Upper lobe of left lung (tissue), 6 donors: ENCODE measurements around the gene TCF25. TPM values are rescaled to one million over a fixed set of nuclear protein-coding genes. Genes with fewer than 3 reads are reported as not detected.
"Not testable (repeated sequence)": the region's sequence is repeated elsewhere in the genome, so short reads cannot be mapped to it uniquely, and the experiment has no call there.

Source experiments
- ATAC-seq, 2 donors: fragments of 200-7000 bp; cut with Tn5 transposase; one replicate each; pipeline ENCODE4 v1.9.1; 2022; ENCODE audit warnings: mild to moderate bottlenecking in 2 of 2, moderate library complexity in 2 of 2; ENCODE audit not compliant: low FRiP score in 2 of 2
- DNase-seq, 2 donors: peaks; one replicate each; pipeline ENCODE4 v3.0.0-alpha.2; 2019 to 2020
- H3K27ac ChIP-seq, 4 donors: fragments of 200-600 bp; sonication (generic); one replicate each; pipeline ENCODE4 v1.5.1; 2016 to 2019
- H3K27me3 ChIP-seq, 4 donors: fragments of 200-600 bp; sonication (generic); one replicate each; pipeline ENCODE4 v1.5.1; 2017 to 2019
- H3K36me3 ChIP-seq, 4 donors: fragments of 200-600 bp; sonication (generic); one replicate each; pipeline ENCODE4 v1.5.1; 2016 to 2019
- H3K4me1 ChIP-seq, 4 donors: fragments of 200-600 bp; sonication (generic); one replicate each; pipeline ENCODE4 v1.5.1; 2018 to 2019
- H3K4me3 ChIP-seq, 4 donors: fragments of 200-600 bp; sonication (generic); one replicate each; pipeline ENCODE4 v1.5.1; 2017 to 2019; ENCODE audit warnings: mild to moderate bottlenecking in 2 of 4, moderate library complexity in 1 of 4
- H3K9me3 ChIP-seq, 4 donors: fragments of 200-600 bp; sonication (generic); one replicate each; pipeline ENCODE4 v1.5.1; 2018 to 2019
- CTCF ChIP-seq, 6 experiments: fragments of 450-650 bp in 4 of 6; fragments of 200-600 bp in 2 of 6; sonication (generic) in 2 of 6; IDR thresholded peaks; one replicate each; pipeline ENCODE4 v1.5.1; 2016 to 2019; ENCODE audit warnings: antibody characterized with exemption in 6 of 6
- EP300 ChIP-seq, 4 donors: sonication (generic); formaldehyde crosslinking; IDR thresholded peaks; one replicate each; pipeline ENCODE4 v1.5.1; 2017; ENCODE audit warnings: antibody characterized with exemption in 4 of 4, control low read depth in 2 of 4
- POLR2A ChIP-seq, 4 donors: fragments of 450-650 bp; IDR thresholded peaks; one replicate each; pipeline ENCODE4 v1.5.1; 2016 to 2017; ENCODE audit warnings: antibody characterized with exemption in 4 of 4, mild to moderate bottlenecking in 2 of 4
- POLR2AphosphoS5 ChIP-seq, 2 donors: sonication (generic); formaldehyde crosslinking; IDR thresholded peaks; one replicate each; pipeline ENCODE4 v1.5.1; 2017; ENCODE audit warnings: antibody characterized with exemption in 2 of 2
- WGBS, 2 donors: methylation state at CpG; one replicate each; pipeline ENCODE4 v1.1.5; 2017 to 2018; 5-methylcytosine and 5-hydroxymethylcytosine counted together
- total RNA-seq, 6 donors: library from RNA; depleted of rRNA in 4 of 6; stranded (reverse); fragments of >200 nt in 4 of 6; gene quantifications; one replicate each; pipeline versions ENCODE4 v1.1.0 to v1.2.1, GENCODE V29; 2016 to 2021
- donor health status: DM: no; HTN: no; CAD: no; lungs with moderate emphysema.
- donor health status: DM: no; HTN: yes; CAD: no; lungs with severe emphysema.

Gene TCF25
- total RNA-seq, 6 donors from 2014 or later: 132 to 1,060 (median 211) TPM

- TF ChIP-seq POLR2A (IDR thresholded peaks at IDR 0.05) (no peak), CTCF (IDR thresholded peaks at IDR 0.05) (no peak), EP300 (IDR thresholded peaks at IDR 0.05) (no peak), POLR2AphosphoS5 (IDR thresholded peaks at IDR 0.05) (no peak)
- Histone ChIP-seq H3K4me3 (no peak overlapping the region), H3K36me3 (peaks cover 0 to 55% (median 38%) of the 10 kb centered on the region in 4 donors)
These were observed 38.0 kb downstream of the TCF25 start for GRCh38 chr16:89911375-89911774.

GRCh38 chr16:89912143-89912542 is 38.8 kb downstream of the TCF25 start:
- Histone ChIP-seq H3K4me3 (no peak overlapping the region), H3K27me3 (no peaks in the 10 kb centered on the region), H3K9me3 (no peaks in the 10 kb centered on the region), H3K4me1 (peaks cover 0 to 9% (median 4%) of the 10 kb centered on the region in 4 donors), H3K27ac (no peak overlapping the region), H3K36me3 (peaks cover 0 to 48% (median 30%) of the 10 kb centered on the region in 4 donors)
- WGBS, 2 donors: 91 to 98% methylated on average over 9 to 13 of the region's 13 CpGs
- no peak for TF ChIP-seq CTCF (IDR thresholded peaks at IDR 0.05)
- no peak for TF ChIP-seq EP300 (IDR thresholded peaks at IDR 0.05)
- no peak for TF ChIP-seq POLR2A (IDR thresholded peaks at IDR 0.05)
- no peak for TF ChIP-seq POLR2AphosphoS5 (IDR thresholded peaks at IDR 0.05)
- ATAC-seq: no peak
- DNase-seq: no peak

More at GRCh38 chr16:89911375-89911774, 38.0 kb downstream of the TCF25 start:
- DNase-seq: peak in 1 of 2 donors; percentile 42
- peaks cover 0 to 7% (median 4%) of the 10 kb centered on the region in 4 donors for H3K4me1 ChIP-seq
- WGBS, 2 donors: 91% methylated on average over 14 of the region's 14 CpGs
- H3K27me3 ChIP-seq: no peaks in the 10 kb centered on the region
- H3K9me3 ChIP-seq: no peaks in the 10 kb centered on the region
- H3K27ac ChIP-seq: no peak overlapping the region
- ATAC-seq: no peak

- H3K4me3 ChIP-seq: no peak overlapping the region
- DNase-seq (peak in 1 of 2 donors; percentile 52), ATAC-seq (no peak)
- TF ChIP-seq POLR2A (IDR thresholded peaks at IDR 0.05) (no peak), POLR2AphosphoS5 (IDR thresholded peaks at IDR 0.05) (no peak), EP300 (IDR thresholded peaks at IDR 0.05) (no peak), CTCF (IDR thresholded peaks at IDR 0.05) (no peak)
- H3K36me3 ChIP-seq: peaks cover 0 to 47% (median 28%) of the 10 kb centered on the region in 4 donors
- peaks cover 5 to 14% (median 8%) of the 10 kb centered on the region in 4 donors for H3K4me1 ChIP-seq
- no peaks in the 10 kb centered on the region for H3K27me3 ChIP-seq
- no peak overlapping the region for H3K27ac ChIP-seq
- 83% methylated on average over 11 to 14 of the region's 14 CpGs for WGBS, 2 donors
- H3K9me3 ChIP-seq: no peaks in the 10 kb centered on the region
These were observed 39.2 kb downstream of the TCF25 start for GRCh38 chr16:89912627-89913026.

GRCh38 chr16:89913408-89914387 is 40.3 kb downstream of the TCF25 start:
- H3K27me3 ChIP-seq: no peaks in the 10 kb centered on the region
- no peaks in the 10 kb centered on the region for H3K9me3 ChIP-seq
- no peak for TF ChIP-seq CTCF (IDR thresholded peaks at IDR 0.05)
- no peak for TF ChIP-seq POLR2AphosphoS5 (IDR thresholded peaks at IDR 0.05)
- TF ChIP-seq EP300 (IDR thresholded peaks at IDR 0.05): no peak
- TF ChIP-seq POLR2A (IDR thresholded peaks at IDR 0.05): no peak
- H3K27ac ChIP-seq: no peak overlapping the region
- DNase-seq: peak in 1 of 2 donors; percentile 42
- no peak for ATAC-seq
- H3K4me3 ChIP-seq: no peak overlapping the region
- peaks cover 15 to 25% (median 19%) of the 10 kb centered on the region in 4 donors for H3K4me1 ChIP-seq
- peaks cover 0 to 41% (median 24%) of the 10 kb centered on the region in 4 donors for H3K36me3 ChIP-seq
- WGBS, 2 donors: 85 to 89% methylated on average over 20 to 26 of the region's 30 CpGs

GRCh38 chr16:89914642-89915285 is 41.4 kb downstream of the TCF25 start:
- WGBS, 2 donors: 65 to 77% methylated on average over 9 to 11 of the region's 11 CpGs
- H3K36me3 ChIP-seq: peaks cover 0 to 30% (median 18%) of the 10 kb centered on the region in 4 donors
- H3K27ac ChIP-seq, H3K27me3 ChIP-seq, DNase-seq, H3K9me3 ChIP-seq, ATAC-seq, H3K4me3 ChIP-seq: not testable (repeated sequence)
- H3K4me1 ChIP-seq: peaks cover 21 to 29% (median 22%) of the 10 kb centered on the region in 4 donors
